ENCODE measurements around the gene RSBN1L. TPM values are rescaled to one million over a fixed set of nuclear protein-coding genes. Genes with fewer than 3 reads are reported as not detected.

The RSBN1L gene
- total and polyA plus RNA-seq, 2 donors (not counting 3 experiments of a cell fraction or from before 2014, with no cell fraction given): 3.0 to 13.1 TPM

GRCh38 chr7:77735457-77735856 is 39.2 kb downstream of the RSBN1L start:
- DNase-seq (ENCODE audit: low read depth, low spot score) (peak; percentile 27), FAIRE-seq (no peak)
- Histone ChIP-seq H3K27me3 (ENCODE audit: control insufficient read depth in 2 of 2, insufficient read depth in 2 of 2, low read length in 2 of 2) (no peaks in the 10 kb centered on the region), H3K27ac (ENCODE audit: insufficient read depth, low read depth, low read length) (peak overlapping the region; percentile 47), H3K4me3 (replicated peaks in 1 of 3; ENCODE audit: insufficient read depth in 1 of 3, low read depth in 1 of 3, low read length in 3 of 3) (peak overlapping the region in 1 of 3 experiments; percentile 48), H3K36me3 (ENCODE audit: control insufficient read depth in 2 of 2, extremely low read depth in 1 of 2, insufficient read depth in 2 of 2, low read length in 2 of 2) (no peaks in the 10 kb centered on the region), H3K9me3 (replicated peaks; ENCODE audit: control insufficient read depth, insufficient read depth, low read length) (no peaks in the 10 kb centered on the region), H3K4me1 (ENCODE audit: control insufficient read depth, extremely low read depth, insufficient read depth, low read length) (peaks cover 24% of the 10 kb centered on the region), H3K4me2 (ENCODE audit: insufficient read depth, low read length) (peak overlapping the region; percentile 94), H3K9ac (replicated peaks; ENCODE audit: extremely low read depth, insufficient read depth, low read length) (no peak overlapping the region), H4K20me1 (replicated peaks; ENCODE audit: control insufficient read depth, extremely low read depth, insufficient read depth, low read length) (no peaks in the 10 kb centered on the region), H2AFZ (ENCODE audit: low read depth, low read length) (no peak overlapping the region), H3K79me2 (ENCODE audit: control insufficient read depth, insufficient read depth, low read length) (peaks cover 41% of the 10 kb centered on the region), H3K9me1 (replicated peaks; ENCODE audit: control insufficient read depth, extremely low read depth, insufficient read depth, low read length) (no peaks in the 10 kb centered on the region)
- BruUV-seq (replicated peaks): no TSS peak
- POLR2A ChIA-PET: no interaction called here
- dilution Hi-C loops (cut with MboI; ENCODE audit: extremely low pct_ligation_motif_present, low sequenced_read_pairs): no loop called here
- CTCF ChIA-PET: interaction anchor here (2.2 kb wide), 1 partner anchor 38 kb away, joined by 7 read pairs; no protein-coding TSS in a partner anchor
- intact Hi-C loops (cut with micrococcal nuclease): loop anchor here (2.0 kb wide), 1 partner anchor 39 kb away; the partner anchor contains the start of gene RSBN1L
- no peak for TF ChIP-seq POLR2AphosphoS5 (IDR thresholded peaks at IDR 0.05; ENCODE audit: insufficient read depth, low read depth, low read length)
- TF ChIP-seq FOS (IDR thresholded peaks at IDR 0.05; ENCODE audit: borderline replicate concordance, insufficient read depth, low read length): no peak
- TF ChIP-seq, protein P1, sequence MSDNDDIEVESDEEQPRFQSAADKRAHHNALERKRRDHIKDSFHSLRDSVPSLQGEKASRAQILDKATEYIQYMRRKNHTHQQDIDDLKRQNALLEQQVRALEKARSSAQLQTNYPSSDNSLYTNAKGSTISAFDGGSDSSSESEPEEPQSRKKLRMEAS (IDR thresholded peaks at IDR 0.05; ENCODE audit: insufficient read depth, insufficient read length): no peak
- TF ChIP-seq POLR2A (IDR thresholded peaks at IDR 0.05; ENCODE audit: low read depth, low read length): no peak
- TF ChIP-seq, protein P2, sequence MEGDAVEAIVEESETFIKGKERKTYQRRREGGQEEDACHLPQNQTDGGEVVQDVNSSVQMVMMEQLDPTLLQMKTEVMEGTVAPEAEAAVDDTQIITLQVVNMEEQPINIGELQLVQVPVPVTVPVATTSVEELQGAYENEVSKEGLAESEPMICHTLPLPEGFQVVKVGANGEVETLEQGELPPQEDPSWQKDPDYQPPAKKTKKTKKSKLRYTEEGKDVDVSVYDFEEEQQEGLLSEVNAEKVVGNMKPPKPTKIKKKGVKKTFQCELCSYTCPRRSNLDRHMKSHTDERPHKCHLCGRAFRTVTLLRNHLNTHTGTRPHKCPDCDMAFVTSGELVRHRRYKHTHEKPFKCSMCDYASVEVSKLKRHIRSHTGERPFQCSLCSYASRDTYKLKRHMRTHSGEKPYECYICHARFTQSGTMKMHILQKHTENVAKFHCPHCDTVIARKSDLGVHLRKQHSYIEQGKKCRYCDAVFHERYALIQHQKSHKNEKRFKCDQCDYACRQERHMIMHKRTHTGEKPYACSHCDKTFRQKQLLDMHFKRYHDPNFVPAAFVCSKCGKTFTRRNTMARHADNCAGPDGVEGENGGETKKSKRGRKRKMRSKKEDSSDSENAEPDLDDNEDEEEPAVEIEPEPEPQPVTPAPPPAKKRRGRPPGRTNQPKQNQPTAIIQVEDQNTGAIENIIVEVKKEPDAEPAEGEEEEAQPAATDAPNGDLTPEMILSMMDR (IDR thresholded peaks at IDR 0.05; ENCODE audit: extremely low read depth in 1 of 2, insufficient read depth in 1 of 2, low read depth in 1 of 2, low read length in 2 of 2): no peak
- no peak for TF ChIP-seq EZH2 (IDR thresholded peaks at IDR 0.05; ENCODE audit: borderline replicate concordance, low read depth, low read length, severe bottlenecking)
- no peak for TF ChIP-seq MYC (IDR thresholded peaks at IDR 0.05; ENCODE audit: low read depth, low read length)
- no peak for TF ChIP-seq JUN (IDR thresholded peaks at IDR 0.05; ENCODE audit: borderline replicate concordance, insufficient read depth, insufficient read length, low read depth)
- no peak for TF ChIP-seq GATA2 (IDR thresholded peaks at IDR 0.05; ENCODE audit: insufficient read depth, insufficient read length, low read depth, low read length)
